Kidney capillary endothelial cell (primary cell): ENCODE data around the gene LRBA.
"Not testable (repeated sequence)": the region's sequence is repeated elsewhere in the genome, so short reads cannot be mapped to it uniquely, and the experiment has no call there.

Source experiments
- DNase-seq: peaks from one replicate; pipeline ENCODE4 v3.0.0-alpha.2; 2018; ENCODE audit warnings: low spot score

Gene LRBA

GRCh38 chr4:150418757-150419410, 596.2 kb downstream of the LRBA start:
- DNase-seq: no peak

- DNase-seq: no peak
These were observed 599.9 kb downstream of the LRBA start for GRCh38 chr4:150415213-150415612.

DNA sequence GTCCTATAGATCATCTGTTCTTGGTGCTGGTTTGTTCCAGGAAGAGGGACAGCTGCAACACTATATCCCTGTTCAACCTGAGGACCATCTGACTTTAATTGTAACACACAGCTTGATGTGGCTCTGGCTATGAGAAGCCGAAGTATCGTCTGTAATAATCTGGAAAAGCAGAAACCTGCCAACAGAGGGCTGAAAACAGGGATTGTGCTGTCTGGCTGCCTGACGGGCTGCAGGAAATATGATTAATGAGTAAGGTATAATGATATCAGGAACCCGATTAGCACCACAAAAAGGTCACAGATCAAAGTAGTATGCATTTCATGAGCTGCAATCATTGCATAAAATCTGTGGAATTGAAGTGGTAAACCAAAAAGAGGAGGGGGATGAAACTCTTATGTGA, 603.6 kb downstream of the LRBA start:
- no peak for DNase-seq

DNA sequence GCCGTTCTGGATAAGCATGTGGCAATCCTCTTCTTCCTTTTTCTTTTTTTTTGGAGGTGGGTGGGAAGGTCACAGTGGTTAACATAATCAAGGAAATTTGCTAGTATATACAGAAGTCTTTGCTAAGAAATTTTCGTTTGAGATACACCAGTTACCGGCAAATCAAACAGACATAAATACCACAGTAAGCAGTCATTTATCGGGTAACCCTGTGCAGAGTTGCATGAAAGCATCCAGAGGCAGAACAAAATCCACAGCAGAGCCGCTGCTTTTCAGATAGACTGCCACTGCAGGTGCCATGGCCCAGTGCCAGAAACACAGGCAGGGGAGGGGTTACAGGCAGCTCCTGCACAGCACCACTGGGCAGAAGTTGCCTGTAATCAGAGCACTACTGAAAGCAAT, 612.2 kb downstream of the LRBA start:
- no peak for DNase-seq

- DNase-seq: no peak
These were observed 613.9 kb downstream of the LRBA start for GRCh38 chr4:150401083-150401687.

GRCh38 chr4:150395872-150396271, 619.2 kb downstream of the LRBA start:
- DNase-seq: no peak

GRCh38 chr4:150394046-150394445, 621.0 kb downstream of the LRBA start:
- no peak for DNase-seq

DNA sequence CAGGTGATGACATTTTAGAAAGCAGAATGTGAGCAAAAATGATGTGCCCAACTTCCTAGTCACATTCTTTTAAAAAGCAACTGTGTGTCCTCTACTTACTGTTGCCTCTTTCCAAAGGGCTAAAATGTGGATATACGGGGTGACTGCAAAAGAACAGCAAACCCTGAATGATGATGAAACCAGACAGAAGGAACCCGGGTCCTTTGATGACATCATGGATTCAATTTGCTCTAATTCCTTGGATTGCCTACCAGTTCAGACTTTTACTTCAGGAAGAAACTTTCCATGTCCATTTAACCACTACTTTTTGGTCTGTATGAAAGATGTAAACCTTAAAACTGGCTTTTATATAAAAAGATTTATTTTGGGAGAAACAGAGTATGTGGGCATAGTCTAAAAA, 624.0 kb downstream of the LRBA start:
- no peak for DNase-seq

DNA sequence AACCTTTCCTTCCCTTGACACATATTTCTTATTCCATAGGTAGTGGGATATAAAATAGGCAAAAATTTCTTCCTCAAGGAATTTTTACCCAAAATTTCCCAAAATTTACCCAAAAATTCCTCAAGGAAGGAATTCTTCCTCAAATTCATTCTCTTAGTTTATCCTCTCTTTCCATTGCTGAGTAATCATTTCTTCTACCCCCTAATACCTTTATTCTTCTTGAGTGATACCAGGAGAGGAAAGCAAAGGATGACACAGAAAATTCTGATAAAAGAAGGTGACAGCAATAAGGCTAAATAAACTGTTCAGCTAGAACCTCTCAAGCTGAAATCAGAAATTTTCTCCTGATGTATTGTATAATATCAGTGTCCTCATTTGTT, 624.6 kb downstream of the LRBA start:
- no peak for DNase-seq

DNA sequence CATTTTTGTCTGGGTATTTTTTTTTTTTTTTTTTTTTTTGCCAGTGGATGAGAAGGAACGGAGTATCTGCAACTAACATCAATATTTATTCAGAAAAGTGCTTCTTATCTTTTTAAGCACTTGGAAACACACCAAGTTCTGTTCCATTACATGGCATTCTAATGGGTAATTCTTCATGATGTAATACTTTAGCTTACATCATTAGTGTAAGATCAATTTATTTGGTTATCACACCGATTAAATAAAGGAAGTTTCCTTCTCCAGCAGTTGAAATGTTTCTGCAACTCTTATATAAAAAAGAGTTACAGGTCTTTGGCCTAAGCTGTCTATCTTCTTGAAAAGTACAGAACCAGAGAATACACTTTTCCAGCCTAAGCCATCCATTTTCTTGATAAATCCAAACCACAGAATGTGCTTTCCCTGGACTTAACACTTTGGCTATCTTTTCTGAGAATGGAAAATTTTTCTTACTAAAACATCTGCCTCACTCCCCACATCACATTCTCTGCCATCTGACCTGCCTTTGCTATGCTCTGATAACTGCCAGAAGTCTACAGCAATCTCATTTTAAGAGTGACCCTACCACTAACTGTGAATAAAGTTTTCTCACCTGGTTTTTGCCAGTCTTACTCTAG, 625.1 kb downstream of the LRBA start:
- no peak for DNase-seq

- no peak for DNase-seq
These were observed 627.1 kb downstream of the LRBA start for GRCh38 chr4:150387981-150388380.

- DNase-seq: not testable (repeated sequence)
These were observed 628.7 kb downstream of the LRBA start for GRCh38 chr4:150386415-150386814.

- no peak for DNase-seq
These were observed 629.5 kb downstream of the LRBA start for GRCh38 chr4:150385606-150386005.

GRCh38 chr4:150384249-150384648, 630.8 kb downstream of the LRBA start:
- DNase-seq: no peak

DNA sequence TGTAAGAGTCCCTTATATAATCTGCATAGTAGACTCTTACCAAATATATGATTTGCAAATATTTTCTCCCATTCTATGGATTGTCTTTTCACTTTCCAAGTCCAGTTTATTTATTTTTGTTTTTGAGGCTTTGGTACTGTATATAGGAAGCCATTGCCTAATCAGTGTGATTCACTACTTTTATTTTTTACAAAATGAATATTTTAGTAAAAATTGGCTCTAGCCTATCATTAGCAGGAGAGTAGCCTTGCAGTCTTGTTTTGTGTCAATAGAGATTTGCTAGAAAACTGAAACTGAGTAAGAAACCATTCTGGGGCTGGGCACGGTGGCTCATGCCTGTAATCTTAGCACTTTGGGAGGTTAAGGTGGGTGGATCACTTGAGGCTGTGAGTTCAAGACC, 633.1 kb downstream of the LRBA start:
- no peak for DNase-seq

DNA sequence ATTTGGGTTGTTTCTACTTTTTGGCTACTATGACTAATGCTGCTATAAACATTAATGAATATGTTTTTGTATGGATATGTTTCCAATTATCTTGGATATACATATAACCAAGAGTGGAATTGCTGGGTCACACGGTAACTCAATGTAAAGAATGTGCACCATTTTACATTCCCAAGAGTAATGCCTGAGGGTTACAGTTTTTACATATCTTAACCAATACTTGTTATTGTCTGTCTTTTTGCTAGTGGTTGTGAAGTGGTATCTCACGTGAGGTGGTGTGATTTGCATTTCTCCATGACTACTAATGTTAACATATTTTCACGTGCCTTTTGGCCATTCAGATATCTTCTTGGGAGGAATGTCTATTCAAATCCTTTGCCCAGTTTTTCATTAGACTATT, 633.5 kb downstream of the LRBA start:
- DNase-seq: no peak

DNA sequence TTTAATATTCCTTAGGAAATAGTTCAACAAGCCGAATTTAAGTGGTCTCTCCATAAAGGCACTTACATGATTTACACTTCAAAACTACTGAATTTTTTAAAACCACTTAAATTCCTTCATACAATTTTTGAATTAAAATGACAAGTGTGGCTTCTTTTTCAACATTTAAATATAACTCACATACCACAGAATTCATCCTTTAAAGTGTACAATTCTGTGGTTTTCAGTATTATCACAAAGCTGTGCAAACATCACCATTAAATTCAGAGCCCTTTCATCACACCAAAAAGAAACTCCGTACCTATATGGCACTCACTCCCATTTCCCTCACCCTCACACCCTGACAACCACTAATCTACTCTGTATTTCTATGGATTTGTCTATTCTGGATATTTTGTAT, 634.0 kb downstream of the LRBA start:
- DNase-seq: no peak

GRCh38 chr4:150379454-150379853, 635.6 kb downstream of the LRBA start:
- peak; percentile 81 for DNase-seq

GRCh38 chr4:150375025-150375424, 640.1 kb downstream of the LRBA start:
- no peak for DNase-seq

DNA sequence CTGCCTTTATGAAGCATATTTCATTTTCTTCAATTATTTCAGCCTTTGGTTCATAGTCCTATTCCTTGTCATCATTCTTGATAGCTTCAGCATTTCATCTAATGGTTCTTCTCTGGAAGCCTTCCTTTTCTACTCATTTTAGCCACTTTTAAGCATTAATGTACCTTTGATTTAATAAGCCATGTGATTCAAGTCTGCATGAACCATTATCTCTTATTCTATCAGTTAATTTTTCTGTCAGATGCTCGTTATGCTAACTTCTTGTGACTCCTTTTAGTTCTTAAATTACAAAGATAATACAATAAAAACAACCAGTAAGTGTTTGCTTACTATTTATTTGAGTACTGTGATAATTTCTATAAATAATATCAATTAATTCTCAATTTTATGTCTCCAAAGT, 643.2 kb downstream of the LRBA start:
- DNase-seq: no peak

DNA sequence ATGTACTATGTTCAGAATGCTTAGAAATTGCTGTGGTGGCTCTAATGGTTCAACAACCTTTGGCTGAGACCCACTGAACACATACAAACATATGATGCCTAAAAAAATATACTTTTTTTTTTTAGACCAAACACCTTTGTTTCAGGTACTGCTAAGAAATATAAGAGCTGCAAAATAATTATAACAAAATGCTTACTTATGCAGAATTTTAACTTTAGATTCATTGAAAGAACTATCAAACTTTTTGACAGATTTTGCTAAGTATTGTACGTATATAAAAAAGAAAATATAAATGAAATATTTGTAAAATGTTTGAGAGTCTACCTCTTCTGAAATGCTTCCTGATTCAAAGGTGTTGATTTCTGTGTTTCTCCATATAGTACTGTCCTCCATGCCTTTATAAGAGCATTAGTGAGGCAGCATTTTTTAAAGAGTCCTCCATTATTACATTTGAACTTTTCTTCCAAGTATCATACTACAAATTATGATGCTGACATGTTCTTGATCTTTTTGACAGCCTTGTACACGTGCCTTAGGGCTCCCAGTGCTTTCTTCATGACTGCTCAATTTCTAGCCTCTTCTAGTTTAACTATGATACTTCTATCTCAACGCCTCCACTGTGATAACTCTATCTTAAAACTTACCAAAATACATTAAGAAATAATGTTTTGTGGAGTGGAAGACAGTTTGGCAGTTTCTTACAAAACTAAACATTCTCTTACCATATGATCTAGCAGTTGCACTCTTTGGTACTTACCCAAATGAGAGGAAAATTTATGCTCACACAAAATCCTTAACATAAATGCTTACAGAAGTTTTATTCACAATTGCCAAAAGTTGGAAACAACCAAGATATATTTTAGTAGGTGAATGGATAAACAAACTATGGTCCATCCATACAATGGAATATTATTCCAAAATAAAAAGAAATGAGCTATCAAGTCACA, 645.4 kb downstream of the LRBA start:
- no peak for DNase-seq

DNA sequence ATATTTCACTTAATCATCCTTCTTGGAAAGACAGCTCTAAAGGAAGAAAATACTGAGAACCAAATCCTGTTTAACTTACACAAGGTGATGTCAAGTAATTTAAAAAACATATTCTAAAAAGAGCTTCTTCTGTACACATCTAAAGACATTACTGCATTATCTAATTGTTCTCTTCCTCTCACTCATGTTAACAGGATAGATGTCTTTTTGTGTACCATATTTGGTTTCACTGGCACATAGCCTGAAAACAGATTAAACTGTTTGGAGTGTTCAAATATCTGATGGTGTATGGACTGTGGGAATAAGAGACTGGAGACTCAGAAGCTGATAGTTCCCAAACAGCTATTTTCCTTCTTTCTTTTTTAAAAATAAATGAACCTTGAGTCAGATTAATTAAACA, 646.4 kb downstream of the LRBA start:
- DNase-seq: no peak

DNA sequence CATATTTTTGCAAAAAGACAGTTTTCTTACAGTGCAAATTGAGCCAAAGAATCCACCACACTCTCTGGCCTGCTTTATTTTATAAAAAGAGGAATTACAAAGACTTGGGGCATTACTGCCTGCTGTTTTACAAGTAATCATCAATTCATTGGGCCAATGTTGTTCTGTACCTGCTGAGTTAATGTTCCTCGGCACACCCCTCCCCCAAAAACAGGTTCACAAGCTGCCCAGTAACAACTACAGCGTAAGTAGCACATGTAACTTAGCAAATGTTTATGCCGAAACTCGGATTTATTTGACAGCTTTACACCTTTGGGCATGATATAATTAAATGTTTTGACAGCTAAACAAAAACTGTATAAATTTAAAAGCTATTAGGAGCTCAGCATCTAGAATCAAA, 647.8 kb downstream of the LRBA start:
- DNase-seq: no peak
